GM12878 (cell line): ENCODE results near the gene CIRBP. TPM values are rescaled to one million over a fixed set of nuclear protein-coding genes. Genes with fewer than 3 reads are reported as not detected.

Source experiments
- ATAC-seq: fragments of 200-7000 bp; cut with Tn5 transposase; 3 replicates; pipeline ENCODE4 v1.9.1; 2020; ENCODE audit warnings: mild to moderate bottlenecking, moderate library complexity
- BruUV-seq: library from RNA; stranded (reverse); fragments of 400-500 nt; replicated peaks from 2 replicates; lab custom pipeline; 2021; lab: Mats Ljungman, UMichigan
- CTCF ChIA-PET: fragments of 300-600 bp; sonication (Branson Sonifier 250); formaldehyde crosslinking; extraction: SDS; loops from one replicate; lab custom pipeline; 2021; ENCODE audit warnings: inconsistent platforms; lab: Yijun Ruan, JAX
- POLR2A ChIA-PET: fragments of 350-600 bp; formaldehyde crosslinking; extraction: SDS; loops from one replicate; lab custom pipeline; 2021; ENCODE audit warnings: inconsistent platforms; lab: Charles Lee
- RAD21 ChIA-PET: fragments of 300-600 bp; sonication (Branson Sonifier 250); formaldehyde crosslinking; loops from one replicate; lab custom pipeline; 2023; ENCODE audit warnings: antibody characterized with exemption; ENCODE audit not compliant: unreplicated experiment; lab: Charles Lee
- SMC1A ChIA-PET: fragments of 300-600 bp; sonication (Branson Sonifier 250); formaldehyde crosslinking; loops from one replicate; lab custom pipeline; 2023; ENCODE audit not compliant: unreplicated experiment, uncharacterized antibody; lab: Charles Lee
- DNase-seq: peaks from one replicate; pipeline ENCODE4 v3.0.0-alpha.2; 2011; ENCODE audit warnings: low read depth, low spot score
- FAIRE-seq: peaks from 3 replicates; lab custom pipeline; 2011; peaks lifted over from hg19 to GRCh38; lab: Jason Lieb, UNC
- H2AFZ ChIP-seq: 2 replicates; pipeline ENCODE4 v1.6.0; 2011; ENCODE audit warnings: low read depth, low read length, control low read depth; ENCODE audit not compliant: control insufficient read depth
- H3K27ac ChIP-seq: 2 replicates; pipeline ENCODE4 v1.5.1; 2011; ENCODE audit warnings: control low read depth; ENCODE audit not compliant: control insufficient read depth, insufficient read depth
- H3K27me3 ChIP-seq, 2 experiments: replicated peaks in 1 of 2; 2 replicates each; pipeline versions ENCODE4 v1.6.0 to v1.6.1; 2011; ENCODE audit warnings: low read length in 1 of 2; ENCODE audit not compliant: control insufficient read depth in 2 of 2, insufficient read depth in 2 of 2
- H3K36me3 ChIP-seq, 2 experiments: 2 replicates each; pipeline ENCODE4 v1.5.1; 2011; ENCODE audit warnings: low read length in 1 of 2; ENCODE audit not compliant: control insufficient read depth in 2 of 2, insufficient read depth in 2 of 2
- H3K4me1 ChIP-seq: 2 replicates; pipeline ENCODE4 v1.6.1; 2011; ENCODE audit warnings: mild to moderate bottlenecking, low read length, moderate library complexity, mixed read lengths; ENCODE audit not compliant: control insufficient read depth, insufficient read depth
- H3K4me2 ChIP-seq: 2 replicates; pipeline ENCODE4 v1.6.0; 2011; ENCODE audit warnings: control low read depth; ENCODE audit not compliant: control insufficient read depth, insufficient read depth
- H3K4me3 ChIP-seq: fragments of 200-600 bp; sonication (generic); 2 replicates; pipeline ENCODE4 v1.5.1; 2016
- H3K79me2 ChIP-seq: 2 replicates; pipeline ENCODE4 v1.6.0; 2011; ENCODE audit warnings: low read length; ENCODE audit not compliant: control insufficient read depth, insufficient read depth
- H3K9ac ChIP-seq: 2 replicates; pipeline ENCODE4 v1.8.0; 2011; ENCODE audit warnings: low read length, control low read depth, mixed read lengths; ENCODE audit not compliant: control insufficient read depth, insufficient read depth
- H3K9me3 ChIP-seq: replicated peaks from 3 replicates; pipeline ENCODE4 v1.5.1; 2011; ENCODE audit warnings: mild to moderate bottlenecking, low read length; ENCODE audit not compliant: control insufficient read depth, insufficient read depth
- H4K20me1 ChIP-seq: 2 replicates; pipeline ENCODE4 v1.6.0; 2011; ENCODE audit not compliant: control insufficient read depth, insufficient read depth
- BMI1 ChIP-seq: fragments of 450-650 bp; IDR thresholded peaks from 2 replicates; pipeline ENCODE4 v1.6.1; 2016; ENCODE audit warnings: mild to moderate bottlenecking, moderate library complexity, borderline replicate concordance
- BRCA1 ChIP-seq: IDR thresholded peaks from 2 replicates; pipeline ENCODE4 v1.6.1; 2011; ENCODE audit warnings: low read depth, low read length, improper control_type of control experiment
- CBX5 ChIP-seq: sonication (generic); IDR thresholded peaks from 2 replicates; pipeline ENCODE4 v1.6.1; 2016; ENCODE audit warnings: low read depth, moderate library complexity, mild to moderate bottlenecking, inconsistent platforms
- CHD1 ChIP-seq: IDR thresholded peaks from 2 replicates; pipeline ENCODE4 v1.6.1; 2012; ENCODE audit warnings: low read depth, low read length, improper control_type of control experiment
- IKZF1 ChIP-seq: fragments of 450-650 bp; conservative IDR thresholded peaks from 2 replicates; pipeline ENCODE4 v1.6.1; 2017; ENCODE audit warnings: antibody characterized with exemption, mild to moderate bottlenecking
- NFXL1 ChIP-seq: fragments of 450-650 bp; IDR thresholded peaks from 2 replicates; pipeline ENCODE4 v1.6.1; 2017; ENCODE audit warnings: antibody characterized with exemption, mild to moderate bottlenecking, borderline replicate concordance
- NFYB ChIP-seq: IDR thresholded peaks from 2 replicates; pipeline ENCODE4 v1.6.1; 2011; ENCODE audit warnings: low read depth, mild to moderate bottlenecking, low read length, improper control_type of control experiment, moderate library complexity; ENCODE audit not compliant: insufficient read depth
- NR2F1 ChIP-seq: fragments of 450-650 bp; conservative IDR thresholded peaks from 2 replicates; pipeline ENCODE4 v1.6.1; 2017; ENCODE audit warnings: mild to moderate bottlenecking
- PBX3 ChIP-seq: IDR thresholded peaks from 2 replicates; pipeline ENCODE4 v1.6.1; 2011; ENCODE audit warnings: mild to moderate bottlenecking, low read depth, low read length, moderate library complexity; ENCODE audit not compliant: insufficient replicate concordance
- PML ChIP-seq: IDR thresholded peaks from 2 replicates; pipeline ENCODE4 v1.6.1; 2012; ENCODE audit warnings: low read length, inconsistent platforms
- RBBP5 ChIP-seq: fragments of 200-600 bp; sonication (generic); conservative IDR thresholded peaks from 2 replicates; pipeline ENCODE4 v1.6.1; 2016
- SMAD5 ChIP-seq: IDR thresholded peaks from 2 replicates; pipeline ENCODE4 v1.6.1; 2016; ENCODE audit warnings: antibody characterized with exemption, low read depth
- SMARCA5 ChIP-seq: fragments of 450-650 bp; IDR thresholded peaks from 2 replicates; pipeline ENCODE4 v1.6.1; 2017; ENCODE audit warnings: mild to moderate bottlenecking
- STAT1 ChIP-seq: fragments of 450-650 bp; conservative IDR thresholded peaks from 2 replicates; pipeline ENCODE4 v1.6.1; 2014; ENCODE audit warnings: antibody characterized with exemption, mild to moderate bottlenecking
- STAT3 ChIP-seq: IDR thresholded peaks from 2 replicates; pipeline ENCODE4 v1.6.1; 2011; ENCODE audit warnings: low read depth, low read length, improper control_type of control experiment
- USF2 ChIP-seq: IDR thresholded peaks from 2 replicates; pipeline ENCODE4 v1.6.1; 2011; ENCODE audit warnings: low read depth, low read length, improper control_type of control experiment, borderline replicate concordance
- ZNF24 ChIP-seq: fragments of 450-650 bp; IDR thresholded peaks from 2 replicates; pipeline ENCODE4 v1.6.1; 2017; ENCODE audit warnings: antibody characterized with exemption, mild to moderate bottlenecking
- WGBS: methylation state at CpG from one replicate; pipeline ENCODE4 v1.1.6; 2016; ENCODE audit warnings: low lambda C conversion rate; ENCODE audit not compliant: insufficient replicate concordance, insufficient coverage; ENCODE audit errors: missing lambda C conversion rate; 5-methylcytosine and 5-hydroxymethylcytosine counted together
- in situ Hi-C: fragments of 300-500 bp; cut with MboI; formaldehyde crosslinking; loops from 9 replicates; pipeline ENCODE4 v1.14.3; 2018; ENCODE audit warnings: mixed read lengths
- intact Hi-C: fragments of 100-400 bp; cut with micrococcal nuclease; formaldehyde crosslinking; loops from one replicate; pipeline ENCODE4 v1.14.2; 2022; ENCODE audit not compliant: unreplicated experiment
- polyA plus RNA-seq, 11 experiments: library from polyadenylated mRNA; depleted of rRNA in 4 of 11; unstranded in 6 of 11; stranded (reverse) in 5 of 11; fragments of >200 nt; fragmentation: Nextera tagmentation in 4 of 11; fragmentation: Illumina TruSeq in 1 of 11; extraction: Ambion mirVana in 4 of 11; extraction: Trizol in 1 of 11; gene quantifications; 1 replicate in 1 of 11; 2 replicates in 10 of 11; pipeline versions ENCODE4 v1.2.1 to v1.2.3, GENCODE V29; 2011 to 2016; ENCODE audit warnings: inconsistent platforms in 2 of 11, missing spikeins in 2 of 11, low read depth in 1 of 11
- total RNA-seq, 4 experiments: library from RNA; depleted of rRNA in 3 of 4; stranded (reverse); fragments of >200 nt in 3 of 4; fragmentation: Illumina TruSeq in 1 of 4; extraction: Trizol in 1 of 4; gene quantifications; 2 replicates each; pipeline versions ENCODE4 v1.2.1 to v1.2.3, GENCODE V29; 2013 to 2021

The CIRBP gene
- total and polyA plus RNA-seq, 10 of the 15 experiments (the other 5 are each of a cell fraction or from before 2014, with no cell fraction given), result 27.6 to 335 (median 229) TPM

- in situ Hi-C loops, result no loop called here
- SMC1A ChIA-PET, result no interaction called here
- no TSS peak for BruUV-seq
Measured at GRCh38 chr19:1310853-1311180, 41.7 kb downstream of the CIRBP start.

More at GRCh38 chr19:1310853-1311180, 41.7 kb downstream of the CIRBP start:
- RAD21 ChIA-PET, result interaction anchor here (0.6 kb wide), 1 partner anchor 411 kb away, joined by 3 read pairs; no protein-coding TSS in a partner anchor
- H3K9me3 ChIP-seq, result no peaks in the 10 kb centered on the region
- intact Hi-C loops, result no loop called here
- TF ChIP-seq BMI1 (no peak), CBX5 (no peak), CHD1 (no peak), SMARCA5 (no peak), SMAD5 (no peak), NFYB (no peak), ZNF24 (no peak), PBX3 (no peak), IKZF1 (no peak), NR2F1 (no peak), RBBP5 (no peak), STAT3 (no peak), STAT1 (no peak), BRCA1 (no peak), PML (no peak), NFXL1 (no peak), USF2 (no peak)
- TF ChIP-seq, all 136 proteins: peak for 0
- WGBS, result 76% methylated on average over 18 of the region's 18 CpGs
- H4K20me1 ChIP-seq, result no peaks in the 10 kb centered on the region
- H3K27ac ChIP-seq, result no peak overlapping the region
- CTCF ChIA-PET, result interaction anchor here (1.3 to 2.0 kb wide), 2 partner anchors 31 to 66 kb away, joined by 3 to 5 read pairs; no protein-coding TSS in a partner anchor
- H2AFZ ChIP-seq, result no peak overlapping the region
- no peak overlapping the region for H3K4me2 ChIP-seq
- no peaks in the 10 kb centered on the region for H3K27me3 ChIP-seq
- DNase-seq, result no peak
- H3K36me3 ChIP-seq, result no peaks in the 10 kb centered on the region
- H3K9ac ChIP-seq, result no peak overlapping the region
- POLR2A ChIA-PET, result no interaction called here
- H3K4me3 ChIP-seq, result no peak overlapping the region
- H3K79me2 ChIP-seq, result no peaks in the 10 kb centered on the region
- ATAC-seq, result no peak
- H3K4me1 ChIP-seq, result peaks cover 3% of the 10 kb centered on the region; the same call in 1 of the 2 replicates
- no peak for FAIRE-seq
